NCI-H1694 treated with DMSO at 0.1 percent for 48 hours (cell line): ENCODE measurements around the gene DRGX.

Source experiments
- DNase-seq: peaks from one replicate; lab custom pipeline; 2025; lab: John Stamatoyannopoulos, UW

The DRGX gene

GRCh38 chr10:49395741-49396665, at the start of gene DRGX:
Gene DRGX (minus strand): TSS chr10:49396089. CDS start chr10:49395440, 649 bp downstream.
- no peak for DNase-seq

DNA sequence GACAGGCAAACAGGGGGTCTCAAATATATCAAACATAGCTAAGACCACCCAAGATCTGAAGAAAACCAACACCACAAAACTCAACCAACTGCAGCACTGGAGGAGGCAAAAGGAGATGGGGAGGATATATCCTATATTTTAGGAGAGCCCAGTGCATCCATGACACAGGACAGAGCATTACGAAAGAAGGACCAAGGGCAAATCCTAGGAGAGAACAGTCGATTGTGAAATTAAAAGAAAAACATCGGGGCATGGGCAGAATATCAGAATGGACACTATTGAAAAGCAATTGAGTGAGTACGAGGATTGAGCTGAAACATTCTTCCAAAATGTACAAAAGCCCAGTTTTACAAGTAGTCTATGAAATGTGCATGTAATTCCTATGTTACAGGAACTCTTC, 48.5 kb upstream of the DRGX start:
- DNase-seq = no peak

DNA sequence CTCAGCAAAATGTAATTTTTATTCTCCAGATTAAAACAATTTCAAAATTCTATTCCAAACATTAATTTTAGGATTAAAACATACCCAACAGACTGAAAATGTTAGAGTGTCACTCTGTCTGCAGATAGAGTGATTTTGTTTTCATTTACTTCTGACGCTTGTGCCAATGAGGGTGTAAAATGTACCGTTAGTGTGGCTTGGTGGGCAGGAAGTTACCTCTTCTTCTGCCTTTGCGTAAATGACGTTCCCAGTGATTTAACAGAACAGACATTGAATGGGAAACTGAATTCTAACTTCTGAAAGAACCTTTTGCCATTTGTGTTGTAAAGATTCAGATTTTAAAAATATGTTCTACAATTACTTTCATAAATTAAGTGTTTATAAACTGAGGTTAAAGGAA, 47.0 kb upstream of the DRGX start:
- no peak for DNase-seq

DNA sequence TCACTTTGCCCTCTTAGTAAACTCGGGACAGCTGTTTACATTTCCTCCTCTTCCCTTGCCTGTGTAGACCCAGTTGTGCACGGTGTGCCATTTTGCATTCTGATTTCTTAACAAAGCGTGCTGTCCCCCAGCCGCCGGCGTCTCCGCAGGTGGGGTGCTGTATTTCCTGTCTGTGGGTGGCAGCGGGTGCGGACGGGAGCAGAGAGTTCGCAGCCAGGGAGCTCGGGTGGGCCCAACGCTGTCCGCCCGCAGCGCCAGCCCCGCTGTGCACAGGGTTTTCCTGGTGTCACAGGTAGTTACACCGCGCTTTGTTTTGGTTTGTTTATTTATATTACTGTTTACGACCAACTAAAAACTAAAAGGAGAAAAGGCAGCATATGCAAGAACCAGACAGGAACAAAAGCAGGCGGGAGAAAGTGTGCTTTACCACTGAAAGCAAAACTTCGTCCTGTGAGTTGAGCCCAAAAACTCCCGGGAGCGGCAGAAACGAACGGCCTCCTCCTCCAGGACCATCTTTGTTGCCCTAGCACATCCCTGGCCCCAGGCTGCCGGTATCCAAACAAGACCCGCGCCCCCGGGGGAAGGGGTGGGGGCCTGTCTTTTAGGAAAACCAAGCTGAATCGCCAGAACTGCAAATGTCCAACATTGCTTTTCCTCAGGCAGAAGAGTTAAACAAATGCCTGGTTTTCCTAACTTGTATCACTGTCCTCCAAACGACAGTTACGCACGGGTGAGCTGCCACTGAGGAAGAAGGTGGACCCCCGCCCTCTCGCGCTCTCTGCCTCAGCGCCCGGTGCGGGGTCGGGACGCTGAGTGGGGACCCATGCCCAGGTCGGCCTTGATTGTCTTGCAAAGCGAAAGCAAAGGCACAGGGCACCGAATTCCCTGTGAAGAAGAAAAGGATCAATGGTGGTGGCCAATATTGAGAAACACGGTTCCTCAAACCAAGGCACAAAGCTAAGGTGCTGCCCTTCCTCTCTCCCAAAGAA, 45.9 kb upstream of the DRGX start:
- DNase-seq = no peak

DNA sequence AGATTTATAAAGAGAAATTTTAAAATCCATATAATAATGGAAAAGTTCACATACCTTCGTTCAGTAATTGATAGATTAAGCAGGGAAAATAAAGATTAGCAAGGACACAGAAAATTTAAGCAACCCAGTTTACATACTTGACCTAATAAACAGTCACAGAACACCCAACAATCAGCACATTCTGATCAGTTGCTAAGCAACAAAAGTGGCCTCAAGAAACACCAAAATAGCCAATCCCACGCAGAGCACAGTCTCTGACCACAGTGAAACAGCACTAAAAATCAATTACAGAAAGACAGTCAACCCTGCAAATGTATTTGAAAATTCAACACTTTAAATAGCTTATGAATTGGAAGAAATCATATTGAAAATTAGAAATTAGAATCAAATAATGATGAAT, 39.3 kb upstream of the DRGX start:
- DNase-seq = no peak

- no peak for DNase-seq
Measured at GRCh38 chr10:49433069-49433468, 37.2 kb upstream of the DRGX start.

GRCh38 chr10:49431426-49431825, 35.5 kb upstream of the DRGX start:
- no peak for DNase-seq

DNA sequence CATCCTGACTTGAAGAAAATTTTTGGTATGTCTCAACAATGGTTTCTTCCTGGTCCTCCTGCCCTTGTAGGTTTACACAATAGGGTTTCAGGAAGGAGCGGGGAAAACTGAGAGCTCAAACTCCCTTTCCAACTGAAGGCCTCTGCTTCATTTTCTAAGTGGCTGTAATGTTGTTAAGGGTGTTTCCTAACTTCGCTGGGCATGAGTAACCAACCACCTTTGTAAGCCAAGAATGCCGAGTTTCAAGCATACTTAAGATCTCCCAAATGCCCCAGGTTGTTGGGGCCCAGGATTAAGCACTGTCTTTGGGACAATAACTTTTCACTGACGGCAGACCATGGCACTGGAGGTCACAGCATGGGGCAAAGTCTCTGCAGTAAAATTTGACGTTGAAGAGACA, 33.6 kb upstream of the DRGX start:
- no peak for DNase-seq

GRCh38 chr10:49426490-49427360, 30.8 kb upstream of the DRGX start:
- no peak for DNase-seq

- DNase-seq = no peak
Measured at GRCh38 chr10:49419005-49419404, 23.1 kb upstream of the DRGX start.

GRCh38 chr10:49418328-49418727, 22.4 kb upstream of the DRGX start:
- no peak for DNase-seq

- no peak for DNase-seq
Measured at GRCh38 chr10:49418053-49418326, 22.1 kb upstream of the DRGX start.

DNA sequence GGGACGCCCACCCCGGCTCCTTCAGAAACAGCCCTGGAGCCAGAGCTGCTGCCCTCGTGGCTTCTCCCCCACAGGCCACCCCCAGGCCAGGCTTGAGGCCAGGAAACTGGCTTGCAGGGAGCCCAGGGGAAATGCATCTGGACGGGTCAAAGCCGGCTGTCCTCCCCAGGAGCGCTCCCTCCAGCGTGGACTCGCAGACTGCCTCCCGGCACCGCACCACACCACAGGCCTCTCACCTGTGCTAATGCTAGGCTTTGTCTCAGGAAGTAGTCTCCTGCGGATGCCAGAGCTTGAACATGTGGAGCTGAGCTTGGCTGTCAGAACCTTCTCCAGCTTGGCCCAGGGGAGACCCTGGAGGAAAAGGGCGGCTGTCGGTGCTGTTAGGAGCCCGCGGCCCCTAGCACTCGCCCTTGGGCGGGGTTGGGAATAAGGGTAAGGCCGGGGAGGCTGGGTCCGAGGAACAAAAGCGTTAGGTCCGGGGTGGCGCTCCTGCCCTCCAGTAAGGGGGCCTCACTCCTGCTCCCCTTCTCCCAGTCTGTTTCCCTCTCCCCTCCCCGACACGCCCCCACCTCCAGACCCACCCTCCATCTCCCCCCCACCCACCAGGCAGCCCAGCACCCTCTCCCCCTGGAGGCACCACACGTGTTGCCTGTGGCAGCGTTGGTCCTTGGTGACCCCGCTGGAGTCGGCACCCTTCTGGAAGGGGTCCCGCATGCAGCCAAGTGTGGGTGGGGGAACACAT, 21.6 kb upstream of the DRGX start:
- DNase-seq = no peak

GRCh38 chr10:49415846-49416245, 20.0 kb upstream of the DRGX start:
- DNase-seq = no peak

- no peak for DNase-seq
Measured at GRCh38 chr10:49415109-49415508, 19.2 kb upstream of the DRGX start.

DNA sequence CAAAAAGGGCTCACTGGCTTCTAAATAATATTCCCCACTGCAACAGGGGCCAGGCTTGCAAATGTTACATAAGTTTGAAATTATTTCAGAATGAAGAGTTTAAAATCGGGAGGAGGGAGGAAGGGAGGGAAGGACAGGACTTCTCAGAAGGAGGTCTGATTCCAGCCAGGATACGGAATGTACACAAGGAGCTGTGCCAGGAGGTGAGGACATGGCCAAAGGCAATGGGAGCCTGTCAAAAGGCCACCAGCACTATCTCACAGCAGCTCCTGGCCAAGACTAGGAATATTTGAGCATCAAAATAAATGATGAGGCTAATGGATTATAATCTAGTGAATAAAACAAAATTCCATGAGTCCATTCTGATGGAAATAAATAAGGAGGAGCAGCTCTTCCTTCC, 18.6 kb upstream of the DRGX start:
- DNase-seq = no peak

DNA sequence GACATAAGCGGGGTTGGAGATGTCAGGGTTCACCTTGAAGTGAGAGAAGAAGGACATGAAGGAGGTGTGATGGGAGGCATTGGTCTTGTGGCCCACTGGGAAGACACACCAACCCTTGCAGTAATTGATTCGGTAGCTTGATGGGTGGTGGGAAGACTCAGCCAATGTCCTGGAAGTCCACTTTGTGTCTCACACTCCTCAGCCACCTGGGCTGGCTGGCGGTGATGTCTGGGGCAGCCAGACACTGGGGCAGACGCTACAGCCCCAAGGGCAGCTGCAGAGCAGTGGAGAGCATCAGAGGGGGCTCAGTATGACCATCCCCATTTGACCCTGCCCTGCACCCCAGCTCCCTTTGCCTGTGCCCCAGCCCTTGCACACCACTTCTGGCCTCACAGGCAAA, 16.7 kb upstream of the DRGX start:
- DNase-seq = no peak

GRCh38 chr10:49410365-49411074, 14.6 kb upstream of the DRGX start:
- DNase-seq = no peak

DNA sequence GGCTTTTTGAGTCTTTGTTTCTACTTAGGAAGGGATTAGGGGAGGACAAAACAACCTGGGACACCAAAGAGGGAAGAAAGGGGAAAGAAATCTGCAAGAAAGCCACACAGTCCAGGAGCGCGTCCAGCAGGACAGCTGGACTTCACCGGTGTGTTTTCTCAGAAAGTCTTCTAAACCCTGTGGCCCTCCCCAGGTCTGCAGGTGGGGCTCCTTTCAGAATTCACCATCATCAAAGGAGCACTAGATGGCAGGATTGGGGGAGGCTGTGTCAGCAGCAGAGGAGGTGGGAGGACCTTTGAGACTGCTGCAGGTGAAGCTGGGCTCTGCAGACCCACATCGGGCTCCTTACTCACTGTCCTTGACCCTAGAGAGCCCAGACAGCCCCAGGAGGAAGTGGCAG, 13.9 kb upstream of the DRGX start:
- DNase-seq = no peak

DNA sequence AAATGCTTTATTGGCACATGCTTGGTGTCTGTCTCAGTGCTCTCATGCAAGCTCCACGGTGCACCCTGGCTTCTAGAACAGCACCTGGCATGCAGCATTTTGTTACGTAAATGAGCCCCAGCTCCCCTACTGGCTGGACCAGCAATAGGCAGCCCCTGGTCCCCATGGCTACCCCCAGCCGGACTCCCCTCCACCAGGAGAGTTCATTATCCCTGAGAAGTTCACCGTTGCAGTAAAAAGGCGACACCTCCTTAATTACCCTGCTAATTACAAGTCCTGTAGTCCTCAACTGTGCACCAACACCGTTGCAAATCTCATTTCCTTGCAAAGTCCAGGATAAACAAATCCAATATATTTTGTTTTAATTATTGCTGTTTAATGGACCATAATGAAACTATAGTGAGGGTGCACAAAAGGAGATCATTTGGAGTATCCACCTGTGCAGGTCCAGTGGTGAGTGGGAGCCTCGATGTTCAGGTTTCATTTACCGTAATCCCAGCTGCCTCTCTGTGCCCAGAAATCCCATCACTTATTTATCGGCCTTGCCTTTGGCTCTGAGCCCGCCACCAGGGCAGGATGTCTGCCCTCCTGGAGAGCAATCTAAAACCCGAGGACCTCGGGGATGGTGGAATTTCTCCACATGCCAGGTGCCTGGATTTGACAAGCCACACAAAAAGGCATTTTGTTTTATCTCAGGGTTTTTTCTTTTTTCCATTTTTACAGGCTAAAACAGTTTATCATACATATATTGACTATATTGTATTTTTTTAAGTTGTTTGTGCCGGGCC, 12.8 kb upstream of the DRGX start:
- no peak for DNase-seq
